Measurements from ENCODE around the gene CNTROB. TPM values are rescaled to one million over a fixed set of nuclear protein-coding genes. Genes with fewer than 3 reads are reported as not detected.
"Not testable (repeated sequence)": the region's sequence is repeated elsewhere in the genome, so short reads cannot be mapped to it uniquely, and the experiment has no call there.

CNTROB gene
- total RNA-seq, 3 donors from 2014 or later: 17.0 to 27.2 (median 23.9) TPM

- DNase-seq (ENCODE audit: low spot score in 2 of 2): no peak
- intact Hi-C loops (cut with DNase I; ENCODE audit: low total_unique reads): loop anchor here (1.0 kb wide), 1 partner anchor 47 kb away; no protein-coding TSS in a partner anchor
- no peak overlapping the region for H3K27ac ChIP-seq
- H3K4me1 ChIP-seq: no peaks in the 10 kb centered on the region
- no peak overlapping the region for H3K4me3 ChIP-seq
- H3K27me3 ChIP-seq: no peaks in the 10 kb centered on the region
- H3K9me3 ChIP-seq: no peaks in the 10 kb centered on the region
- TF ChIP-seq POLR2AphosphoS5 (IDR thresholded peaks at IDR 0.05): no peak
- TF ChIP-seq, protein P1, sequence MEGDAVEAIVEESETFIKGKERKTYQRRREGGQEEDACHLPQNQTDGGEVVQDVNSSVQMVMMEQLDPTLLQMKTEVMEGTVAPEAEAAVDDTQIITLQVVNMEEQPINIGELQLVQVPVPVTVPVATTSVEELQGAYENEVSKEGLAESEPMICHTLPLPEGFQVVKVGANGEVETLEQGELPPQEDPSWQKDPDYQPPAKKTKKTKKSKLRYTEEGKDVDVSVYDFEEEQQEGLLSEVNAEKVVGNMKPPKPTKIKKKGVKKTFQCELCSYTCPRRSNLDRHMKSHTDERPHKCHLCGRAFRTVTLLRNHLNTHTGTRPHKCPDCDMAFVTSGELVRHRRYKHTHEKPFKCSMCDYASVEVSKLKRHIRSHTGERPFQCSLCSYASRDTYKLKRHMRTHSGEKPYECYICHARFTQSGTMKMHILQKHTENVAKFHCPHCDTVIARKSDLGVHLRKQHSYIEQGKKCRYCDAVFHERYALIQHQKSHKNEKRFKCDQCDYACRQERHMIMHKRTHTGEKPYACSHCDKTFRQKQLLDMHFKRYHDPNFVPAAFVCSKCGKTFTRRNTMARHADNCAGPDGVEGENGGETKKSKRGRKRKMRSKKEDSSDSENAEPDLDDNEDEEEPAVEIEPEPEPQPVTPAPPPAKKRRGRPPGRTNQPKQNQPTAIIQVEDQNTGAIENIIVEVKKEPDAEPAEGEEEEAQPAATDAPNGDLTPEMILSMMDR (IDR thresholded peaks at IDR 0.05): no peak
- no peak for TF ChIP-seq POLR2A (IDR thresholded peaks at IDR 0.05)
- H3K36me3 ChIP-seq: peaks cover 11% of the 10 kb centered on the region
Observed at GRCh38 chr17:7945651-7946050, 13.6 kb downstream of the CNTROB start.

GRCh38 chr17:7946441-7946840, 14.4 kb downstream of the CNTROB start:
- Histone ChIP-seq H3K27ac (no peak overlapping the region), H3K4me3 (no peak overlapping the region), H3K36me3 (peaks cover 11% of the 10 kb centered on the region), H3K9me3 (no peaks in the 10 kb centered on the region), H3K4me1 (no peaks in the 10 kb centered on the region), H3K27me3 (no peaks in the 10 kb centered on the region)
- DNase-seq (ENCODE audit: low spot score in 2 of 2): no peak
- TF ChIP-seq, protein P1 (IDR thresholded peaks at IDR 0.05): no peak
- TF ChIP-seq POLR2A (IDR thresholded peaks at IDR 0.05) (no peak), POLR2AphosphoS5 (IDR thresholded peaks at IDR 0.05) (no peak)
- intact Hi-C loops (cut with DNase I; ENCODE audit: low total_unique reads): loop anchor here (1.0 kb wide), 1 partner anchor 48 kb away; no protein-coding TSS in a partner anchor

DNA sequence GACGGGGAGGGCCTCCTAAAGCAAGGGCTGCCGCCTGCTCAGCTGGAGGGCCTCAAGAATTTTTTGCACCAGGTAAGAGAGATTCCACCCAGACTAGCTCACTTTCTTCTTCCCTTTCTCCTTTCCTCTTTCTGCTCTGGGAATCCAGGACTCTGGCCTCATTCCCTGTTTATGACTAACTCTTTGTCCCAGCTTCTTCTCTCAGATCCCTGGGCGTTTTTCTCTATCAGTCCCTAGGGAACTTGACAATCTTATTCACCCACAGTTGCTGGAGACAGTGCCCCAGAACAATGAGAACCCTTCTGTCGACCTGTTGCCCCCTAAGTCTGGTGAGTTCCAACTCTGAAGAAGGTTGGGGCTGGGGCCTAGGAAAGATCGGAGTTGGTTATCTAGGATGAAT, 15.6 kb downstream of the CNTROB start:
- no peak for TF ChIP-seq POLR2A (IDR thresholded peaks at IDR 0.05)
- Histone ChIP-seq H3K27ac (no peak overlapping the region), H3K9me3 (no peaks in the 10 kb centered on the region), H3K4me3 (no peak overlapping the region), H3K36me3 (peaks cover 11% of the 10 kb centered on the region), H3K4me1 (no peaks in the 10 kb centered on the region), H3K27me3 (no peaks in the 10 kb centered on the region)
- intact Hi-C loops (cut with DNase I; ENCODE audit: low total_unique reads): no loop called here
- no peak for DNase-seq (ENCODE audit: low spot score in 2 of 2)

GRCh38 chr17:7950578-7950977, 18.6 kb downstream of the CNTROB start:
- Histone ChIP-seq H3K9me3 (no peaks in the 10 kb centered on the region), H3K27me3 (no peaks in the 10 kb centered on the region), H3K36me3 (no peaks in the 10 kb centered on the region), H3K4me3 (no peak overlapping the region), H3K4me1 (no peaks in the 10 kb centered on the region), H3K27ac (no peak overlapping the region)
- DNase-seq (ENCODE audit: low spot score in 2 of 2): no peak
- TF ChIP-seq POLR2AphosphoS5 (IDR thresholded peaks at IDR 0.05): no peak
- TF ChIP-seq, protein P1 (IDR thresholded peaks at IDR 0.05): no peak
- TF ChIP-seq POLR2A (IDR thresholded peaks at IDR 0.05): no peak
- intact Hi-C loops (cut with DNase I; ENCODE audit: low total_unique reads): no loop called here

GRCh38 chr17:7951143-7951792, 19.3 kb downstream of the CNTROB start:
- DNase-seq (ENCODE audit: low spot score in 2 of 2): no peak
- intact Hi-C loops (cut with DNase I; ENCODE audit: low total_unique reads): no loop called here
- no peaks in the 10 kb centered on the region for H3K9me3 ChIP-seq
- H3K36me3 ChIP-seq: no peaks in the 10 kb centered on the region
- no peak overlapping the region for H3K4me3 ChIP-seq
- H3K27ac ChIP-seq: no peak overlapping the region
- TF ChIP-seq POLR2A (IDR thresholded peaks at IDR 0.05) (no peak), POLR2AphosphoS5 (IDR thresholded peaks at IDR 0.05) (no peak)
- TF ChIP-seq, protein P1 (IDR thresholded peaks at IDR 0.05): no peak
- no peaks in the 10 kb centered on the region for H3K27me3 ChIP-seq
- no peaks in the 10 kb centered on the region for H3K4me1 ChIP-seq

GRCh38 chr17:7953266-7953665, 21.3 kb downstream of the CNTROB start:
- H3K9me3 ChIP-seq; H3K36me3 ChIP-seq; H3K27ac ChIP-seq; H3K4me3 ChIP-seq; intact Hi-C loops (cut with DNase I; ENCODE audit: low total_unique reads); DNase-seq (ENCODE audit: low spot score in 2 of 2); H3K4me1 ChIP-seq; H3K27me3 ChIP-seq: not testable (repeated sequence)

All from breast epithelium (tissue), 4 donors.